ENCODE data around the gene SHISA4.

Gene SHISA4

DNA sequence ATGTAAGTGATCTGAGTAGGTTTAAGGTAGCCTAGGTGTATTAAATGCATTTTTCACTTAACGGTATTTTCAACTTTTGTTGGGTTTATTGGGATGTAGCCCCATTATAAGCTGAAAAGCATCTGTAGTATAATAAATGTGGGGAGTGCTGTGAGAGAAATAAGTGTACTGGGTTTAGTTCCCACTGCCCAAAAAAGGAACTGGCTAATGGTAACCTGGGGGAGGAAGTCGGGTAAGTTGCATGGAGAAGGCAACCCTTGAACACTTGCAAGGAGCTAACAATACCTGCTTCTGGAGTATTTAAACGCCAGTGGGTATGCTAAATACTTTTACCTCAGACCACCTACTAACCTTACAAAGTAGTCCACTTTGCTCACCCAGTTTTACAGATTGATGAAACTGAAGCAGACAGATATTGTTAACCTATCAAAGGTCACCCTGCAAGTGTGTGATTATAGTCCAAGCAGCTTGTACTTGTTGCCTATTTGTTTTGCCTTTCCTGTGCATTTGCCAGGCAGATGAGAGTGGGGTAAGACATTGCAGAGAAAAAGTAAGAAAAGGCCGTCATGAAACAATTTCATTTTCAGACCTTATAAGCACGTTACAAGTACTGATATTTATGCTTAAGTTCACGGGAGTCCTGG is 7.6 kb upstream of the SHISA4 start:
- Histone ChIP-seq H3K36me3 (ENCODE audit: control insufficient read depth, insufficient read depth, low read length) (peaks cover 7% of the 10 kb centered on the region), H3K9me3 (ENCODE audit: control insufficient read depth, low read length) (no peaks in the 10 kb centered on the region), H3K4me1 (ENCODE audit: control insufficient read depth, insufficient read depth, low read length) (no peaks in the 10 kb centered on the region), H3K4me3 (ENCODE audit: insufficient read depth, low read depth, low read length) (no peak overlapping the region), H3K27ac (ENCODE audit: insufficient read depth, low read depth, low read length, poor library complexity, severe bottlenecking) (no peak overlapping the region), H3K27me3 (ENCODE audit: control insufficient read depth, insufficient read depth, low read length, poor library complexity, severe bottlenecking) (no peaks in the 10 kb centered on the region)
- WGBS, 2 experiments: 84 to 85% methylated on average over 6 of the region's 6 CpGs

DNA sequence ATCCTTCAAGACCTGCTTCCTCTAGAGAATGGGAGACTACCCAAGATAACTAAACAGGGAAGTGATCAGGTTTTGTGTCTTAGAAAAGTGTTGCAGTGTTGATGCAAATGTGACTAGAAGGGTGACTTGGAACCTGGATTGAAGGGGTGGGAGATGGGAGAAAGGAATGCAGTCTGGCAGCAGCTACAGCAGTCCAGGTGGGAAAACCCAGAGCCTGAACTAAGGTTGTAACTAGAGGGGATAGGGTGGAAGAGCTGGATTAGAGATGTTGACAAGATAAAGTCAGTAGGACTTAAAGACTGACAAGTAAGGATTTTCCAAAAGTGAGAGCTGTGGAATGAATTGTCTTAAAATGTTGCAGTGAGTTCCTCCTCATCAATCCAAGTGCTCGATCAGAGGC is 7.1 kb upstream of the SHISA4 start:
- 87 to 90% methylated on average over 1 of the region's 1 CpG for WGBS, 2 experiments
- H3K27ac ChIP-seq (ENCODE audit: insufficient read depth, low read depth, low read length, poor library complexity, severe bottlenecking): no peak overlapping the region

DNA sequence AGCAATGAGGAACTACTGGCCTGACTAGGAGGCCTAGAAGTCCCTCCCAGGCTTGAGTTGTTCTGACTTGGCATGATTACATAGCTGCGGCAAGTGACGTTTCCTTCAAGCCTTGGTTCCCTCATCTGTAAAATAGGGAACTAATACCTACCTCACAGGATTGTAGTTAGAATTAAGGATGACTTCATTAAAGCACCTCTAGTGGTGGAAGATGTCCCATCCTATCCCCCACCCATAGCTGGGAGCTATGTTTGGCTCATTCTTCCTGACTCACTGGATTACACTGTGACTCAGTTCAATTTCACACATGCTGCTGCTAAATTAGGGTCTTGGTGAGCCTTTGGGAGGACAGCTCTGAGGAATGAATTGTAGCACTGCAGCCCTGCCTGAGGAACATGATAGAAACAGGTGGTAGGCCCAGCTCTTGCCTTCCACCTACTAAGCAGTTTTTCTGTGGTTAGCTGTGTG is 6.0 kb upstream of the SHISA4 start:
- H3K9me3 ChIP-seq (ENCODE audit: control insufficient read depth, low read length): no peaks in the 10 kb centered on the region
- H3K27me3 ChIP-seq (ENCODE audit: control insufficient read depth, insufficient read depth, low read length, poor library complexity, severe bottlenecking): no peaks in the 10 kb centered on the region
- H3K4me3 ChIP-seq (ENCODE audit: insufficient read depth, low read depth, low read length): no peak overlapping the region
- no peaks in the 10 kb centered on the region for H3K36me3 ChIP-seq (ENCODE audit: control insufficient read depth, insufficient read depth, low read length)
- H3K27ac ChIP-seq (ENCODE audit: insufficient read depth, low read depth, low read length, poor library complexity, severe bottlenecking): no peak overlapping the region
- 83 to 89% methylated on average over 2 of the region's 2 CpGs for WGBS, 2 experiments
- no peaks in the 10 kb centered on the region for H3K4me1 ChIP-seq (ENCODE audit: control insufficient read depth, insufficient read depth, low read length)

More for the DNA sequence above, 7.1 kb upstream of the SHISA4 start:
- H3K27me3 ChIP-seq (ENCODE audit: control insufficient read depth, insufficient read depth, low read length, poor library complexity, severe bottlenecking): no peaks in the 10 kb centered on the region
- H3K9me3 ChIP-seq (ENCODE audit: control insufficient read depth, low read length): no peaks in the 10 kb centered on the region
- no peak overlapping the region for H3K4me3 ChIP-seq (ENCODE audit: insufficient read depth, low read depth, low read length)
- H3K36me3 ChIP-seq (ENCODE audit: control insufficient read depth, insufficient read depth, low read length): peaks cover 5% of the 10 kb centered on the region
- H3K4me1 ChIP-seq (ENCODE audit: control insufficient read depth, insufficient read depth, low read length): no peaks in the 10 kb centered on the region

DNA sequence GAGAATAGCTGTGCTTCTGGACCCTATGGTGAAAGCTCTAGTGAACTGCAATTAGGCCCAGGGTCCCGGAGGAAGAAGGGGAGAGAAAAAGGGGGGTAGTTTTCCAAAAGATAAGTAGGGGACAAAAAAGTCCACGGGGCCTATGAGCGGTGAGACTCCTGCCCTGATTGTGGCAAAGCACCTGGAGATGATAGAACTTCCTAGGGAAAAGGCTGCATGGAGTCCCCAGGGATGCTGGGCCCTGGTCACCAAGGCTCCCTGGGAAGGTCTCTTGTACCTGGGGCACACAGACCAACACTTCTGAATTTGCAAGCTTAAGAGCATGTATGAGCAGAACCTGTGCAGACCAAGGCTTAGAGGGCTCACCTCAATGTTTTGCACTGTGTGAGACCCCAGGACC is 5.4 kb upstream of the SHISA4 start:
- H3K4me1 ChIP-seq (ENCODE audit: control insufficient read depth, insufficient read depth, low read length): peaks cover 5% of the 10 kb centered on the region
- no peaks in the 10 kb centered on the region for H3K36me3 ChIP-seq (ENCODE audit: control insufficient read depth, insufficient read depth, low read length)
- no peak overlapping the region for H3K27ac ChIP-seq (ENCODE audit: insufficient read depth, low read depth, low read length, poor library complexity, severe bottlenecking)
- H3K9me3 ChIP-seq (ENCODE audit: control insufficient read depth, low read length): no peaks in the 10 kb centered on the region
- WGBS, 2 experiments: 91 to 92% methylated on average over 3 of the region's 3 CpGs
- H3K4me3 ChIP-seq (ENCODE audit: insufficient read depth, low read depth, low read length): no peak overlapping the region
- H3K27me3 ChIP-seq (ENCODE audit: control insufficient read depth, insufficient read depth, low read length, poor library complexity, severe bottlenecking): no peaks in the 10 kb centered on the region

DNA sequence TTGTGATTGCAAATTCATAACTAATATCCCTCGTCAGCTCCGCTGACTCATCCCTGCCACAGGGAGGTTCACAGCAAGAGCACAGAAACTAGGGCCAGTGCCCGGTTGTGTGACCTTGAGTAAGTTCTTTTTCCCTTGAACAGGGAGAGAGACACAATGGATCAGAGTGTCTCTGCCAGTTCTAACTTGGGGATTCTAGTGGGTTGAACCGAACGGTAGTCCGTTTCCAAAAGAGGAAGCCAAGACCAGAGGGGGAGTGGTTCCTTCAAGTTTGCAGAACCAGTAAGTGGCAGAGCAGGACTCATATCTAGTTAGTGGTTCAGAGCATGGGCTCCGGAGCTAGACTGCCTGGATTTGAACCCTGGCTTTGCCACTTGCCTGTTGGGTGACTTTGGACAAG is 4.9 kb upstream of the SHISA4 start:
- Histone ChIP-seq H3K27ac (ENCODE audit: insufficient read depth, low read depth, low read length, poor library complexity, severe bottlenecking) (no peak overlapping the region), H3K27me3 (ENCODE audit: control insufficient read depth, insufficient read depth, low read length, poor library complexity, severe bottlenecking) (no peaks in the 10 kb centered on the region), H3K36me3 (ENCODE audit: control insufficient read depth, insufficient read depth, low read length) (no peaks in the 10 kb centered on the region), H3K4me3 (ENCODE audit: insufficient read depth, low read depth, low read length) (no peak overlapping the region), H3K9me3 (ENCODE audit: control insufficient read depth, low read length) (no peaks in the 10 kb centered on the region), H3K4me1 (ENCODE audit: control insufficient read depth, insufficient read depth, low read length) (peaks cover 9% of the 10 kb centered on the region)
- 92 to 95% methylated on average over 7 of the region's 7 CpGs for WGBS, 2 experiments

DNA sequence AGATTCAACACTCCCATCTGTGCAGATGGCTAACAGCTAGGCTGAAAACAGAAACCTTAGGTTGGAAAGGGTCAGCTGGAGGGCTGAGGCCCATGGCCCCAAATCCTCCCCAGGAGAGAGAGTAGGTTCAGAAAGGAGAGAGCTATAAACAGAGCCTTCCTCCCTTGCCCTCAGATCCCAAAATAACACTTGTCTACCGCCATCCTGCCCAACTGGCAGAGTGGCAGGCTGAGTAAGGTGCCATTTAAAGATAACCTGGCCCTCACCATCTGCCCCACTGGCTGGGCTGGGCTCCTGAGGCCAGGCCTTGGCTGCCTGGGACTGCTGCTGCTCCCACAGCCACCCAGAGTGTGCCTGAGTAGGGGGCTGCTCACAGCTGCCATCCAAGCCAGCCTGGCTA is 4.3 kb upstream of the SHISA4 start:
- Histone ChIP-seq H3K36me3 (ENCODE audit: control insufficient read depth, insufficient read depth, low read length) (no peaks in the 10 kb centered on the region), H3K27ac (ENCODE audit: insufficient read depth, low read depth, low read length, poor library complexity, severe bottlenecking) (no peak overlapping the region), H3K4me1 (ENCODE audit: control insufficient read depth, insufficient read depth, low read length) (peaks cover 9% of the 10 kb centered on the region), H3K4me3 (ENCODE audit: insufficient read depth, low read depth, low read length) (no peak overlapping the region), H3K9me3 (ENCODE audit: control insufficient read depth, low read length) (no peaks in the 10 kb centered on the region), H3K27me3 (ENCODE audit: control insufficient read depth, insufficient read depth, low read length, poor library complexity, severe bottlenecking) (peaks cover 4% of the 10 kb centered on the region)
- 80 to 91% methylated on average over 1 of the region's 1 CpG for WGBS, 2 experiments

DNA sequence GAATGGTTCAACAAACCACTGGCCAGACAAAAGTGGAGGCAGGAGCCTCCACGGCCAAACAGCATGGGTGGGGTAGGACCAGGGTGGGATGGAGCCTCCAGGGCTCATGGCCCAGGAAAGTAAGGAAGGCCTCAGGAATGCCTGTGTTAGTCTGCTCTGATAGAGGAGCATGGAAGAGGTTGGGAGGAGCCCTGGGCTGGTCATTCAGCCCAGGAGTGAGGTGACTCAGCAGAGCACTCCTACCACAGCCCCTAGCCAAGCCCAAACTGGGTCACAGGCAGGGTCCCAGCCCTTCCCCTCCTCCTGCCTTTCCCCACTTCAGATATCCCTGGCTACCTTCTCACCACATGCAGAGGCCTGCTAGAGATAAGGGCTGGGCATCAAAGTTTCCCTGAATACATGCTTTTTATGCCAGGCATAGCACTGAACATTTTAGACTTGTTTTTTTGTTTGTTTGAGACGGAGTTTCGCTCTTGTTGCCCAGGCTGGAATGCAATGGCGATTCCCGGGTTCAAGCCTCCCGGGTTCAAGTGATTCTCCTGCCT is 3.1 kb upstream of the SHISA4 start:
- H3K4me3 ChIP-seq (ENCODE audit: insufficient read depth, low read depth, low read length): no peak overlapping the region
- H3K36me3 ChIP-seq (ENCODE audit: control insufficient read depth, insufficient read depth, low read length): no peaks in the 10 kb centered on the region
- WGBS, 2 experiments: 93 to 94% methylated on average over 6 of the region's 6 CpGs
- H3K27me3 ChIP-seq (ENCODE audit: control insufficient read depth, insufficient read depth, low read length, poor library complexity, severe bottlenecking): peaks cover 16% of the 10 kb centered on the region
- peaks cover 9% of the 10 kb centered on the region for H3K4me1 ChIP-seq (ENCODE audit: control insufficient read depth, insufficient read depth, low read length)
- H3K9me3 ChIP-seq (ENCODE audit: control insufficient read depth, low read length): no peaks in the 10 kb centered on the region
- no peak overlapping the region for H3K27ac ChIP-seq (ENCODE audit: insufficient read depth, low read depth, low read length, poor library complexity, severe bottlenecking)

DNA sequence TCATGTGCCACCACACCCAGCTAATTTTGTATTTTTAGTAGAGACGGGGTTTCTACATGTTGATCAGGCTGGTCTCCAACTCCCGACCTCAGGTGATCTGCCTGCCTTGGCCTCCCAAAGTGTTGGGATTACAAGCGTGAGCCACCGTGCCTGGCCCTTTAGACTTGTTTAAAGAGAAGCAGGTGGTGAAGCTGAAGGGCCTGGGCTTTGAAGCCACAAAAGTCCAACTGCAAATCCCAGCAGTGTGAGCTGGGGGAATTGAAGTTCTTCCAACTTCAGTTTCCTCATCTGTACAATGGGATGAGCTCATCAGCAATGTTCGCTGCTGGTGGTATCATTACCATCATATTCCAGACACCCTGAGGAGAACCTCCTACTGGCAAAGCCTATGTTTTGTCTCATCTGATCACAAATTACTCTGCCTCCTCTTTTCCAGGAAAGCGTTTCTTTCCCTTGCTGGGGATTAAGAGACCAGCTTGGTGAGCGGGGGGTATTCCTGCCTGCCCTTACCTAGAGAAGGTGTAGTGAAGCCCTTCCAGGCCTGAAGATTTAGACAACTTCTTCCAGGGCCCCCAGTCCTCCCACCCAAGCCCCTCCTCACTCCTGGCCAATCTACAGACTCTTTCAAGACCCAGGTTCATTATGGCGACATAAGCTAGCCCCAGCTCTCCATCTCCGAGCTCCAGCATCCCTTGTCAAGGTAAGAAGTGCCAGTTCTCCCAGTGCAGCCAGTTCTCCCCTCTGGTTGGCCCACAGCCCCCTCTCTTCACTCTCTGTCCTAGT is 2.4 kb upstream of the SHISA4 start:
- H3K36me3 ChIP-seq (ENCODE audit: control insufficient read depth, insufficient read depth, low read length): no peaks in the 10 kb centered on the region
- no peaks in the 10 kb centered on the region for H3K9me3 ChIP-seq (ENCODE audit: control insufficient read depth, low read length)
- peaks cover 16% of the 10 kb centered on the region for H3K27me3 ChIP-seq (ENCODE audit: control insufficient read depth, insufficient read depth, low read length, poor library complexity, severe bottlenecking)
- no peak overlapping the region for H3K4me3 ChIP-seq (ENCODE audit: insufficient read depth, low read depth, low read length)
- H3K4me1 ChIP-seq (ENCODE audit: control insufficient read depth, insufficient read depth, low read length): peaks cover 9% of the 10 kb centered on the region
- WGBS, 2 experiments: 90 to 96% methylated on average over 9 of the region's 9 CpGs
- no peak overlapping the region for H3K27ac ChIP-seq (ENCODE audit: insufficient read depth, low read depth, low read length, poor library complexity, severe bottlenecking)

DNA sequence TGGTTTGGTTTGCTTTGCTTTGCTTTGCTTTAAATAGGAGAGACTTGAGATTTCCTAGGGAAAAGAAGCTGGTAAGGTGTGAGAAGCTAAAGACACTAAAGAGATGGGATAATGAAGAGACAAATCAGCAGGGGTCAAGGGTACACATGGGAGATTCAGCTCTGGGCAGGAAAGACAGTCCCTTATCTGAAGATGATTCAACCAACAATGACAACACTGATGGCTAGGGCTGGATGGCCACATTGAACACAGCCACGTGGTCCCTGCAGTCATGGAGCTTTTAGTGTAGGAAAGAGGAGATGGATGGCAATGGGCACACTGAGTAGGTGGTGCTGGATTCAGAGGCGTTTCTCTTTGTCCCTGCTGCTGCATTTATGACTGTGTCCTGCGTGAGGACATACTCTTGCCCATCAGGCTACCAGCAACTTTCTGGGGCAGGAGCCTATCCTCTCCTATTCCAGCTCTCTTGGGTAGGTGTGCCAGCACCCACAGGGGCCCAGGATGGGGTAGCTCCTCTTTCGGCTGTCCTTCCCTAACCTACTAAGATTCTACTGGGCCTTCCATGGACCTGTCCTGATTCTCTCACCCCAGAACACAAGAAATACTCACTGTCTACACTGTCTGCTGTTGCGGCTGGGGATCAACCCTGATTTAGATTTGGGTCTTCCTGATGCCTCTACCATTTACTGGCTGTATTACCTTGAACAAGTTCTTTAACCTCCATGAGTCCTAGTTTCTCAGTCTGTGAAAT is 1.4 kb upstream of the SHISA4 start:
- H3K27ac ChIP-seq (ENCODE audit: insufficient read depth, low read depth, low read length, poor library complexity, severe bottlenecking): no peak overlapping the region
- H3K27me3 ChIP-seq (ENCODE audit: control insufficient read depth, insufficient read depth, low read length, poor library complexity, severe bottlenecking): peaks cover 16% of the 10 kb centered on the region
- no peaks in the 10 kb centered on the region for H3K36me3 ChIP-seq (ENCODE audit: control insufficient read depth, insufficient read depth, low read length)
- no peak overlapping the region for H3K4me3 ChIP-seq (ENCODE audit: insufficient read depth, low read depth, low read length)
- H3K4me1 ChIP-seq (ENCODE audit: control insufficient read depth, insufficient read depth, low read length): peaks cover 9% of the 10 kb centered on the region
- H3K9me3 ChIP-seq (ENCODE audit: control insufficient read depth, low read length): no peaks in the 10 kb centered on the region
- 91 to 95% methylated on average over 5 of the region's 5 CpGs for WGBS, 2 experiments

All from ectodermal cell (in vitro differentiated cells).